Measurements from ENCODE around the gene WDR87. TPM values are rescaled to one million over a fixed set of nuclear protein-coding genes. Genes with fewer than 3 reads are reported as not detected.

The WDR87 gene
- polyA plus RNA-seq (2011; rRNA removed), result not detected in 2 replicates
- polyA minus RNA-seq (2011; rRNA and poly(A)+ RNA removed), result not detected in 2 replicates

DNA sequence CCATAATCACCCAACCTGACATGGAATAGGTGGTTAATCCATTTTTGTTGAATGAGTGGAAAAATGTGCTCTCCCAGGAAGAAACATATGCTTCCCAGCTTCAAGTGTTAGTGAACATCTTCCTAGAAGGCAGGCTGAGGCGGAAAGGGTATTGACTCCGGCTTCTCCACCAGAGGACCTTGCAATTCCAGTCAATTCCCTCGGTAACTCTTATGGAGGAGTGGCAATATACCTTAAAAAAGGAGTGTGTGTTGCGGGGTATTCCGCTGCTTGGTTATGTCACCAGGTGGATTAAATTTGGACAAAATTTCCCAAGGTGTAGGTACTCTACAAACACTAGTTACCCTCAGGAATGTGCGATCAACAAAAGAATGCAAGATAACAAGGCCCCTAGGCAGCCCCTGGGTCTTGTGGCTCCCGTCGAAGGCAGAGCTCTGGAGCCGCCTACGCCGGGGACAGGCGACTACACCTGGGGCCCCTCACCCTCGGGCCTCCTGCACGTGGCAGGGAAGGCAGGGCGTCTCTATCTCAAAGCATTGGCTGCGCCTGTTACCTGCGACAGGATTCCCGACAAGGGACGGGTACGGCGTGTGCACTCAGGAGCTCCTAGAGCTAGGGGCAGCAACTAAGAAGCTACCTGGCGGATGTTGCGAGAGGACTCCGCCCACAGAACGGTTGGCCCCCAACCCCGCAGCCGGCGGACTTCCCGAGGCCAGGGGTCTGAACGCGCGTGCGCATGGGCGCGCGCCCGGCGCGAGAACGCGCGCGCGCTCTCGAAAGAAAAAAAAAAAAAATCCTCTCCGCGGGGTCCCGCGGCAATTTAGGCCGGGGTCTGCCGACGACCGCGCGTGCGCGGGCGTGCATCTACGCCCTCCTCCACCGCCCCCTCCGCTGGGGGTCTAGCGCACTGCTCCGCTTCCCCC is at the start of gene WDR87:
Gene WDR87, minus strand, starts transcription at position 649 of the 923 bp plus-strand sequence. CDS start 8,355 bp downstream, outside the sequence.
- TF ChIP-seq, protein P1, sequence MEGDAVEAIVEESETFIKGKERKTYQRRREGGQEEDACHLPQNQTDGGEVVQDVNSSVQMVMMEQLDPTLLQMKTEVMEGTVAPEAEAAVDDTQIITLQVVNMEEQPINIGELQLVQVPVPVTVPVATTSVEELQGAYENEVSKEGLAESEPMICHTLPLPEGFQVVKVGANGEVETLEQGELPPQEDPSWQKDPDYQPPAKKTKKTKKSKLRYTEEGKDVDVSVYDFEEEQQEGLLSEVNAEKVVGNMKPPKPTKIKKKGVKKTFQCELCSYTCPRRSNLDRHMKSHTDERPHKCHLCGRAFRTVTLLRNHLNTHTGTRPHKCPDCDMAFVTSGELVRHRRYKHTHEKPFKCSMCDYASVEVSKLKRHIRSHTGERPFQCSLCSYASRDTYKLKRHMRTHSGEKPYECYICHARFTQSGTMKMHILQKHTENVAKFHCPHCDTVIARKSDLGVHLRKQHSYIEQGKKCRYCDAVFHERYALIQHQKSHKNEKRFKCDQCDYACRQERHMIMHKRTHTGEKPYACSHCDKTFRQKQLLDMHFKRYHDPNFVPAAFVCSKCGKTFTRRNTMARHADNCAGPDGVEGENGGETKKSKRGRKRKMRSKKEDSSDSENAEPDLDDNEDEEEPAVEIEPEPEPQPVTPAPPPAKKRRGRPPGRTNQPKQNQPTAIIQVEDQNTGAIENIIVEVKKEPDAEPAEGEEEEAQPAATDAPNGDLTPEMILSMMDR (IDR thresholded peaks at IDR 0.05; ENCODE audit: insufficient read depth, low read depth, low read length), result peak; percentile 13; the same call in 1 of the 2 replicates
- H3K4me3 ChIP-seq (ENCODE audit: low read depth, low read length), result peak within 1 kb of the TSS; percentile 88
- ChIA-PET CTCF (interaction anchor here (0.7 to 4.9 kb wide), 12 partner anchors 16 to 328 kb away, joined by 3 to 29 read pairs (median 4); no protein-coding TSS in a partner anchor), POLR2A (interaction anchor here (1.0 kb wide), 1 partner anchor 98 kb away, joined by 5 read pairs; no protein-coding TSS in a partner anchor)
- H3K27me3 ChIP-seq (ENCODE audit: control insufficient read depth, insufficient read depth, low read length), result no peaks in the 10 kb centered on the region
- DNase-seq (ENCODE audit: low read depth), result no peak
- no peaks in the 10 kb centered on the region for H3K36me3 ChIP-seq (ENCODE audit: control insufficient read depth, insufficient read depth, low read length)

- Histone ChIP-seq H3K27me3 (ENCODE audit: control insufficient read depth, insufficient read depth, low read length) (no peaks in the 10 kb centered on the region), H3K36me3 (ENCODE audit: control insufficient read depth, insufficient read depth, low read length) (no peaks in the 10 kb centered on the region), H3K4me3 (ENCODE audit: low read depth, low read length) (no peak overlapping the region)
- TF ChIP-seq, protein P1 (IDR thresholded peaks at IDR 0.05; ENCODE audit: insufficient read depth, low read depth, low read length), result no peak
- POLR2A ChIA-PET, result no interaction called here
- no peak for DNase-seq (ENCODE audit: low read depth)
- CTCF ChIA-PET, result interaction anchor here (0.8 kb wide), 1 partner anchor 260 kb away, joined by 3 read pairs; no protein-coding TSS in a partner anchor
Observed at GRCh38 chr19:37955986-37956385, 49.6 kb upstream of the WDR87 start.

GRCh38 chr19:37954421-37954874 is 48.1 kb upstream of the WDR87 start:
- ChIA-PET POLR2A (no interaction called here), CTCF (interaction anchor here (1.3 kb wide), 1 partner anchor 32 kb away, joined by 4 read pairs; no protein-coding TSS in a partner anchor)
- Histone ChIP-seq H3K4me3 (ENCODE audit: low read depth, low read length) (no peak overlapping the region), H3K27me3 (ENCODE audit: control insufficient read depth, insufficient read depth, low read length) (no peaks in the 10 kb centered on the region), H3K36me3 (ENCODE audit: control insufficient read depth, insufficient read depth, low read length) (no peaks in the 10 kb centered on the region; the same call in 1 of the 2 replicates)
- TF ChIP-seq, protein P1 (IDR thresholded peaks at IDR 0.05; ENCODE audit: insufficient read depth, low read depth, low read length), result no peak
- DNase-seq (ENCODE audit: low read depth), result no peak

DNA sequence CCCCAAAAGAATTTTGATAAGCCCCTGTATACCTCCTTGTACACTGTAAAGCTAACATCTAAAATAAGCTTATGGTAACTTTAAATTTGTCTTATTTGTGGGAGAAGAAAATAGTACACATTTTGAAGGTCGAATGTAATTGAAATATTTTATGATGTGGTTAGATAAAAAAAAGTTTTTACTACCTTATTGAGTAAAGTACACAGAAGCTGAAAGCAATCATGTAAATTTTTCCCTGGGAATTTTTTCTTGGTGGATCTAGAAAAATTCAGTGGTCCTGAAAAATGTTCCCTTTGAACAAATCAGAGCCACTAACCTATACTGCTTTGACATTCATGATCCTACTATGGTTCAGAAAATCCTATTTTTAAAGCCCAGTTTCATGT is 47.5 kb upstream of the WDR87 start:
- no peak for DNase-seq (ENCODE audit: low read depth)
- Histone ChIP-seq H3K27me3 (ENCODE audit: control insufficient read depth, insufficient read depth, low read length) (no peaks in the 10 kb centered on the region), H3K4me3 (ENCODE audit: low read depth, low read length) (no peak overlapping the region), H3K36me3 (ENCODE audit: control insufficient read depth, insufficient read depth, low read length) (no peaks in the 10 kb centered on the region; the same call in 1 of the 2 replicates)
- ChIA-PET CTCF (interaction anchor here (1.1 to 1.3 kb wide), 2 partner anchors 33 to 141 kb away, joined by 3 to 4 read pairs; no protein-coding TSS in a partner anchor), POLR2A (no interaction called here)
- TF ChIP-seq, protein P1 (IDR thresholded peaks at IDR 0.05; ENCODE audit: insufficient read depth, low read depth, low read length), result no peak

Measured in BJ (cell line).